ENCODE results near the gene C11orf91. TPM values are rescaled to one million over a fixed set of nuclear protein-coding genes. Genes with fewer than 3 reads are reported as not detected.

Gene C11orf91
- total RNA-seq, 1 donor from 2014 or later, result not detected

Other genes with a start within 250 kb of the C11orf91 start
- 42.7 TPM for gene CD59, start 35.6 kb upstream of the C11orf91 start, total RNA-seq
- 93.9 TPM for gene FBXO3, start 73.7 kb upstream of the C11orf91 start, total RNA-seq
- gene LMO2, start 191.2 kb upstream of the C11orf91 start, total RNA-seq, result 18.4 TPM

Measured in occipital lobe (tissue), 1 donor.